Kidney (tissue), 14 donors: ENCODE data around the gene CDH13. TPM values are rescaled to one million over a fixed set of nuclear protein-coding genes. Genes with fewer than 3 reads are reported as not detected.
A peak's percentile ranks its signal among the peaks of the same experiment; 100 is the strongest.

Experiments used
- DNase-seq, 5 donors: peaks; one replicate each; pipeline ENCODE4 v3.0.0-alpha.2; 2013 to 2020
- FAIRE-seq: peaks from 2 replicates; lab custom pipeline; 2012; peaks lifted over from hg19 to GRCh38; lab: Jason Lieb, UNC
- H3K27ac ChIP-seq, 2 donors: one replicate each; pipeline ENCODE4 v1.7.0; 2013; ENCODE audit warnings: low read depth in 2 of 2, low read length in 2 of 2, inconsistent platforms in 1 of 2
- H3K27me3 ChIP-seq: one replicate; pipeline ENCODE4 v1.7.1; 2013; ENCODE audit warnings: low read length, inconsistent platforms; ENCODE audit not compliant: control insufficient read depth, insufficient read depth
- H3K36me3 ChIP-seq, 3 donors: one replicate each; pipeline versions ENCODE4 v1.7.0 to v1.7.1; 2013; ENCODE audit warnings: low read length in 3 of 3, control low read depth in 1 of 3, inconsistent platforms in 1 of 3; ENCODE audit not compliant: insufficient read depth in 3 of 3, control insufficient read depth in 2 of 3
- H3K4me1 ChIP-seq, 3 donors: one replicate each; pipeline versions ENCODE4 v1.7.0 to v1.7.1; 2013; ENCODE audit warnings: low read length in 3 of 3, inconsistent platforms in 1 of 3, low read depth in 1 of 3; ENCODE audit not compliant: control insufficient read depth in 2 of 3, insufficient read depth in 2 of 3
- H3K4me3 ChIP-seq, 3 donors: one replicate each; pipeline versions ENCODE4 v1.7.0 to v1.8.1; 2013; ENCODE audit warnings: low read length in 3 of 3, control low read depth in 1 of 3, inconsistent platforms in 1 of 3
- H3K9ac ChIP-seq, 3 donors: one replicate each; pipeline versions ENCODE4 v1.7.0 to v1.7.1; 2013; ENCODE audit warnings: low read length in 3 of 3, control low read depth in 1 of 3, inconsistent platforms in 1 of 3
- H3K9me3 ChIP-seq, 3 donors: one replicate each; pipeline versions ENCODE4 v1.7.0 to v1.7.1; 2013; ENCODE audit warnings: low read length in 3 of 3, control low read depth in 1 of 3, inconsistent platforms in 1 of 3; ENCODE audit not compliant: control insufficient read depth in 2 of 3, insufficient read depth in 1 of 3
- intact Hi-C: fragments of 100-400 bp; cut with DNase I; formaldehyde crosslinking; loops from one replicate; pipeline ENCODE4 v1.11.1; 2022
- polyA plus RNA-seq: library from polyadenylated mRNA; stranded (reverse); fragments of 350-450 nt; fragmentation: Illumina TruSeq; extraction: RNeasy Lipid Tissue Mini Kit (QIAGEN cat#74804); gene quantifications from one replicate; pipeline ENCODE4 v1.2.3, GENCODE V29; 2014; ENCODE audit warnings: low read depth, low replicate concordance; ENCODE audit not compliant: insufficient read depth
- total RNA-seq: library from RNA; stranded (reverse); fragmentation: NEBNext Ultra II Directional; extraction: Animal tissue kit (Norgen Biotek cat#: 25700); gene quantifications from one replicate; pipeline ENCODE4 v1.2.1, GENCODE V29; 2021
- TF ChIP-seq, protein P1 (sequence below): IDR thresholded peaks from 3 replicates; pipeline ENCODE4 v1.5.1; 2012; ENCODE audit warnings: mild to moderate bottlenecking, moderate library complexity, borderline replicate concordance; ENCODE audit not compliant: insufficient read depth; ENCODE audit errors: extremely low read depth
- donor health status: control.
- donor health status: control.
- donor health status: control.
- donor health status: control.
- donor health status: control.
- donor health status: DM: yes; HTN: yes; CAD: no.
- donor health status: Normal renal cell carcinoma (clear cell type).

CDH13 gene
- total and polyA plus RNA-seq, 2 donors from 2014 or later: 4.8 to 13.8 TPM

GRCh38 chr16:83231729-83232128 lies 605.0 kb downstream of the CDH13 start:
- FAIRE-seq (no peak), DNase-seq (peak in 3 of 5 donors; percentile 19 to 27 (median 22))
- TF ChIP-seq, protein P1, sequence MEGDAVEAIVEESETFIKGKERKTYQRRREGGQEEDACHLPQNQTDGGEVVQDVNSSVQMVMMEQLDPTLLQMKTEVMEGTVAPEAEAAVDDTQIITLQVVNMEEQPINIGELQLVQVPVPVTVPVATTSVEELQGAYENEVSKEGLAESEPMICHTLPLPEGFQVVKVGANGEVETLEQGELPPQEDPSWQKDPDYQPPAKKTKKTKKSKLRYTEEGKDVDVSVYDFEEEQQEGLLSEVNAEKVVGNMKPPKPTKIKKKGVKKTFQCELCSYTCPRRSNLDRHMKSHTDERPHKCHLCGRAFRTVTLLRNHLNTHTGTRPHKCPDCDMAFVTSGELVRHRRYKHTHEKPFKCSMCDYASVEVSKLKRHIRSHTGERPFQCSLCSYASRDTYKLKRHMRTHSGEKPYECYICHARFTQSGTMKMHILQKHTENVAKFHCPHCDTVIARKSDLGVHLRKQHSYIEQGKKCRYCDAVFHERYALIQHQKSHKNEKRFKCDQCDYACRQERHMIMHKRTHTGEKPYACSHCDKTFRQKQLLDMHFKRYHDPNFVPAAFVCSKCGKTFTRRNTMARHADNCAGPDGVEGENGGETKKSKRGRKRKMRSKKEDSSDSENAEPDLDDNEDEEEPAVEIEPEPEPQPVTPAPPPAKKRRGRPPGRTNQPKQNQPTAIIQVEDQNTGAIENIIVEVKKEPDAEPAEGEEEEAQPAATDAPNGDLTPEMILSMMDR: no peak
- H3K36me3 ChIP-seq: no peaks in the 10 kb centered on the region
- H3K9me3 ChIP-seq: no peaks in the 10 kb centered on the region
- no peak overlapping the region for H3K4me3 ChIP-seq
- intact Hi-C loops: no loop called here
- no peaks in the 10 kb centered on the region for H3K4me1 ChIP-seq
- no peaks in the 10 kb centered on the region for H3K27me3 ChIP-seq
- H3K9ac ChIP-seq: no peak overlapping the region
- no peak overlapping the region for H3K27ac ChIP-seq

DNA sequence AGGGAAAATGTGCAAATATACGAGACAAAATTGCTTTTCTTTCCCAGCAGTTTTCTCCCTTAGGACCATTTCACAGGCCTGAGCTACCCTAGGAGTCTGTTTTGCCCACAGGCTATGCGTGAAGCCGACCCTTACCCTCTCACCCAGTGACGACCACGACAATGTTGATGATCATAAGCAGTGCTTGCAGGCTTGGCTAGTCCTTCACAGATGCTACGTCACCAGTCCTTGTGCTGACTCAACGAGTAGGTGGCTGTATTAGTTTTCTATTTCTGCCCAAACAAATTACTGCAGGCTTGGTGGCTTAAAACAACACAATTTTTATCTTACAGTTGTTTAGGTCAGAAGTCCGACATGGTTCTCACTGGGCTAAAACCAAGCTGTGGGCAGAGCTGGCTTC lies 606.4 kb downstream of the CDH13 start:
- H3K4me1 ChIP-seq: no peaks in the 10 kb centered on the region
- H3K36me3 ChIP-seq: no peaks in the 10 kb centered on the region
- no peaks in the 10 kb centered on the region for H3K9me3 ChIP-seq
- no peak overlapping the region for H3K4me3 ChIP-seq
- no peak overlapping the region for H3K9ac ChIP-seq
- FAIRE-seq (no peak), DNase-seq (peak in 1 of 5 donors; percentile 41)
- TF ChIP-seq, protein P1: no peak
- intact Hi-C loops: no loop called here
- peak overlapping the region in 1 of 2 donors; percentile 24 for H3K27ac ChIP-seq
- no peaks in the 10 kb centered on the region for H3K27me3 ChIP-seq

- FAIRE-seq (no peak), DNase-seq (no peak)
- no peaks in the 10 kb centered on the region for H3K27me3 ChIP-seq
- no peak overlapping the region for H3K4me3 ChIP-seq
- TF ChIP-seq, protein P1: no peak
- intact Hi-C loops: no loop called here
- H3K4me1 ChIP-seq: no peaks in the 10 kb centered on the region
- no peak overlapping the region for H3K9ac ChIP-seq
- H3K9me3 ChIP-seq: no peaks in the 10 kb centered on the region
- no peaks in the 10 kb centered on the region for H3K36me3 ChIP-seq
- H3K27ac ChIP-seq: no peak overlapping the region
These were observed 612.4 kb downstream of the CDH13 start for GRCh38 chr16:83238949-83239691.

DNA sequence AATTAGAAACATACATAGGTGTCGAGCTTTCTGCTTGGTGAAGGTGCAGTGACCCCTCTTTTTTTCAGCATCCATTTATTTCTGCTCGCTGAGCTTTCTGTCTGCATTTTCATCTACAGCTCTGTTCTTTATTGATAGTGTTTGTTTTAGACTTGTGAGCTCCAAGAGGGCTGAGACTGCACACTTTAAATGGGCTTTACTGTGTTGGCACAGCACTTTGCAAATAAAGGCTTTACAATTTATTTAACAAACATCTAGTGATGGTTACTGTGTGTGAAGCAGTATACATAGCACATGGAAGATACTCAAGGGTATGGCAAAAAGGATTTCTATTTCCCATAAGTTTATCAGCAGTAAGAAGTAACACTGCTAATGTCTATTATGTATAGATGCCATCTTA lies 617.3 kb downstream of the CDH13 start:
- no peak overlapping the region for H3K4me3 ChIP-seq
- no peak overlapping the region for H3K9ac ChIP-seq
- DNase-seq: no peak
- no peaks in the 10 kb centered on the region for H3K4me1 ChIP-seq
- FAIRE-seq: no peak
- H3K36me3 ChIP-seq: no peaks in the 10 kb centered on the region
- no peaks in the 10 kb centered on the region for H3K27me3 ChIP-seq
- no peak overlapping the region for H3K27ac ChIP-seq
- no peaks in the 10 kb centered on the region for H3K9me3 ChIP-seq
- TF ChIP-seq, protein P1: no peak
- intact Hi-C loops: no loop called here
